Inferior parietal cortex (tissue), 1 donor: ENCODE data around the gene MAP3K6.
"Not testable (repeated sequence)": the region's sequence is repeated elsewhere in the genome, so short reads cannot be mapped to it uniquely, and the experiment has no call there.

Experiments used
- DNase-seq: peaks from one replicate; pipeline ENCODE4 v3.0.0-alpha.2; 2016; ENCODE audit errors: extremely low spot score

MAP3K6 gene

DNA sequence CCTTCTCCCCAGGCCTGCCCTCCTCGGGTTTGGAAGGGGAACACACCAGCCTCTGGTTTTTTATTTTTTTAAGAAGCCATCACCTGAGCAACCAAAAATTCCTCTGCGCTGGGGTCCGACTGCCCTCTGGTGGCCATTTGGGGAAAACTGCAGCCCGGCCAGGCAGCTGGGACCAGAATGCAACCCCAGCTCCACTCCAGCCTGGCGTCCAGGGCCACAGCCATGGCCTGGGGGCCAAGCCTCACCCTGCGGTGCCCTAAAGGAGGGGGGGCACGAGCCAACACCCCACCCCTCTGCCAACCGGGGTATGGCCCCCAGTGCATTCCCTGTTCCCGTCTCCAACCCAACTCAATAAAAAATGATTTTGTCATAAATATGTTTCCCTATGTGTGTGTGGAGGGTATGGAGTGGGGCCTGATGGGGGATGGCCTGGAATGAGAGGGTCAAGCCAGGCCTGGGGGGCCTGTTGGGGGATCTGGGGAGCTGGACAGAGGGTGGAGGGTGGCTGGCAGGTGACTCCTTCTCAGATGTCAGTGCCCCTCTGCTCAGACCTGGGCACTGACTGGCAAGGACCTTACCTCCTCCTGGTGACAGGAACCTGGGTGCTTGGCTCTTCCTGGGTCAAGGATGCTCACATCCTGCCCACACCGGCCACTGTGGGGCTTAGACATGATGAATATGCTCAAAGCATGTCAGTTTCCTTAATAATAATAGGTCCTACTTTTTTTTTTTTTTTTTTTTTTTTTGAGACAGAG is 28.9 kb upstream of the MAP3K6 start:
- DNase-seq = peak; percentile 77

DNA sequence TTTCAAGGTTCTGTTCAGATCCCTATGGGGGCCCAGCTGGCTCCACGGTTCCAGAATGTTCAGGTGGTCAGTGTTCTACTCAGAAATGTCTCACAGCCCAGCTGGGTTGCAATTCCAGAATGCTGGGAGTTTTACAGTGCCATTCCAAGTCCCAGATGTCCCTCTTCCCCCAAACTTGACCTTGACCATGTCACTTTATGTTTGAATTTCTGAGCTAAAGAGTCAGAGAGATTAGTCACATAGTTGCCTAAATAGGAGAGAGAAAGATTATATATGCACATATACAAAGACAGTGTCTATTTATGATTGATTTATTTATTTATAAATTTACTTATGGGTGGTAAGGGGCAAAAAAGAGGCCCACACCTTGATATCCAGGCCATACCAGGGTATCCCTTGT is 28.2 kb upstream of the MAP3K6 start:
- no peak for DNase-seq

DNA sequence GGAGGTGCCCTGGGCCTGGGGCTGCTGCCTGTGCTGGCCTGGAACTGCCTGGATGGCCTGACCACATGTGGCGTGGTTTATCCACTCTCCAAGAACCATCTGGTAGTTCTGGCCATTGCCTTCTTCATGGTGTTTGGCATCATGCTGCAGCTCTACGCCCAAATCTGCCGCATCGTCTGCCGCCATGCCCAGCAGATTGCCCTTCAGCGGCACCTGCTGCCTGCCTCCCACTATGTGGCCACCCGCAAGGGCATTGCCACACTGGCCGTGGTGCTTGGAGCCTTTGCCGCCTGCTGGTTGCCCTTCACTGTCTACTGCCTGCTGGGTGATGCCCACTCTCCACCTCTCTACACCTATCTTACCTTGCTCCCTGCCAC is 27.5 kb upstream of the MAP3K6 start:
- no peak for DNase-seq

DNA sequence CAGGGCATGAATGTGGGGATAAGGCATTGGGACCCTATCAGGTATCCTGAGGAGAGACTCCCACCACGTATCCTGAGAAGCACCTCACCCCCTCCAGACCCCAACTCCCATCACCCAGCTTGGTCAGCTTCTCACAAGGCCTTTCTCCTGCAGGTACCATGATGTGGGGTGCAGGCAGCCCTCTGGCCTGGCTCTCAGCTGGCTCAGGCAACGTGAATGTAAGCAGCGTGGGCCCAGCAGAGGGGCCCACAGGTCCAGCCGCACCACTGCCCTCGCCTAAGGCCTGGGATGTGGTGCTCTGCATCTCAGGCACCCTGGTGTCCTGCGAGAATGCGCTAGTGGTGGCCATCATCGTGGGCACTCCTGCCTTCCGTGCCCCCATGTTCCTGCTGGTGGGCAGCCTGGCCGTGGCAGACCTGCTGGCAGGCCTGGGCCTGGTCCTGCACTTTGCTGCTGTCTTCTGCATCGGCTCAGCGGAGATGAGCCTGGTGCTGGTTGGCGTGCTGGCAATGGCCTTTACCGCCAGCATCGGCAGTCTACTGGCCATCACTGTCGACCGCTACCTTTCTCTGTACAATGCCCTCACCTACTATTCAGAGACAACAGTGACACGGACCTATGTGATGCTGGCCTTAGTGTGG is 27.0 kb upstream of the MAP3K6 start:
- no peak for DNase-seq

DNA sequence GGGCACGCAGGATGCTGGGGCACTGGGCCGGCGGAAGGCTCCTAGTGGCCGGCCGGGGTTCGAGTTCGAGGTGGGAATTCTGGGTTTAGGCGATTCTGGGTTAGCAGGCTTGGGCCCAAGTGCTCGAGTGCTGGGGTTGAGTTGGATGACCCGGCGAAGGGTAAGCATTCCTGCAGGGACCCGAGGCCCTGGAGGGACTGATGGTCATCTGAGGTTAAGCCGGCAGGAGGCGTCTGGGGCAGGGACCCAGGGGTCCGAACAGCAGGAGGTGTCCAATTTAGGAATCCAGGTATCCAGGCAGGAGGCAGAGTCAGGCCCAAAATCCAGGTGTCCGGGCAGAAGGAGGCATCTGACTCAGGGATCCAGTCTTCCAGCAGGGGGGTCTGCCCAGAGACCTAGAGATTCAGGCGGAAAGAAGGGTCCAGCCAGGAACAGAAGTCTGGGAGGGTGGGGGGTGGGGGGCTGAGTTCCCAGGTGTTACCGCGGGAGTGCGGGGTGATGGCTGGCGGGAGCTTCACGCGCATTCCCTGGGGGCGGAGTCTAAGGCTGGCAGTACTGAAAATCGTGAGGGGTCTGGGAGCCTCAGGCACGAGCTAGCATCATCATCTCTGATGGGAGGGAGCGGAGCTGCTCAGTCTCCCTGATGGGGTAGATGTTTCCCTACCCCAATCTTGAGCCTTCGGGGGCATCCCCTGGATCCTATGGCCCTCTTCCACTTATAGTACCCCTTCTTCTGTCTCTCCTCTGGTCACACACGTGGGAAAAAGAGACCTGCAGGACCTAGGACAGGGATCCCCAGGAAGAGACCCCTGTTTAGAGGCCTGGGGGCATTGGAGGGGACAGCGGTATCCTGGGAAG is 26.2 kb upstream of the MAP3K6 start:
- DNase-seq = no peak

DNA sequence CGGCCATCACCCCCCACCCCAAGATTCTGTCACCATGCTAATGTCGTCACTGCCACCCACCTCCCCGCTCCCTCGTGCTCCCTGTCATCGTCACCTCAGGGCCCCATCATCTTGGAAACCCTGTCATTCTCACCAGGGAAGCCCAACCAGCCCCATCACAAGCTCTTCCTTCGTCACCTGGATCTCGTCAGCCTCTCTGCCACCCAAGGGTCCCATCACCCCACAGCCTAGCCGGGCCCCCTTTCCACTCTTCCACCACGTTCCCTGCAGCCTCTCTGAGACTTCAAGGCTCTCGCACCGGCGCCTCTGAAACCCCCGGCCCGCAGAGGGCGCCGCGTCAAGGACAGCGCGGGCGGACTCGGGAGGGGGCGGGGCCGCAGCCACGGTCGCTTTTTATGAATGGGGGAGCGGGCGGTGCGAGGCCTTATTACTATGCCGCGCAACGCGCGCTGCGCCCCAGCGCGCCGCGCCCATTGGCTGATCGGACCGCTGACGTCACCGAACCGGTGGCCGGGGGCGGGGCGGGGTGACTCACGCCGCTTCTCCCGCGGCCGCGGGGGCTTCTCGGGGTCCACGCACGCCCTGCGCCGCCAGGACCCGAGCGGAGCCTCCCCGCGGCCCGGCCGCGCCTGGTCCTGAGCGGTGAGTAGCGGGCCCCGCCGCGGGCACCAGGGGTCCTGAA is 25.5 kb upstream of the MAP3K6 start, which contains the start of gene GPR3:
GPR3 (plus strand) TSS at position 527 of the 682 bp plus-strand sequence. CDS start 1,177 bp downstream, outside the sequence.
- DNase-seq = peak; percentile 79

DNA sequence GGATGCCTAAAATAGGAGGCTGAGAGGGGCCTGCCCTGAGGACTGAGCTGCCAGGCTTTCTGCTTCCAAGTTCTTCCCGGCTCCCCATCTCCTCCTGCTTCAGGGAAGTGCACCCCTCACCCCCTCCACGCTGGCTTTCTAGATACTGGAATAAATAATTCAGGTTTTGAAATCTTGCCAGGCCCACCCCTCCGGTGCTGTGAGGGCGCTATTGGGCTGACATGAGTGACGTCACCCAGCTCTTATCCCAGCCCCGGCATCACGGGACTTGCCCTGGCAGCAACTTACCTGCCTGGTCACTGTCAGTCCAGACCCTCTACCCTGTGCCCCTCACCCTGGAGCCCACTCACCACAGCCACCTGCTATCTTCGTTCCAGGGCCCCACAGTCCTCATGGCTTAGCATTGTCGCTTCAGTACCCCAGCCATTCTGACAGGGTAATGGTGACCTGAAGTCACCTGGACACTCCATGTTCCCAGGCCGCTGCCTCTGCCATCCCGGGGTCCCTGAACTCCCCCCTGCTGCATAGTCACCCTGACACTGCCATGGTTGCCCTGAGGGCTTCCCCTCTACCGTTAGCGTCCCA is 24.8 kb upstream of the MAP3K6 start:
- peak; percentile 44 for DNase-seq

DNA sequence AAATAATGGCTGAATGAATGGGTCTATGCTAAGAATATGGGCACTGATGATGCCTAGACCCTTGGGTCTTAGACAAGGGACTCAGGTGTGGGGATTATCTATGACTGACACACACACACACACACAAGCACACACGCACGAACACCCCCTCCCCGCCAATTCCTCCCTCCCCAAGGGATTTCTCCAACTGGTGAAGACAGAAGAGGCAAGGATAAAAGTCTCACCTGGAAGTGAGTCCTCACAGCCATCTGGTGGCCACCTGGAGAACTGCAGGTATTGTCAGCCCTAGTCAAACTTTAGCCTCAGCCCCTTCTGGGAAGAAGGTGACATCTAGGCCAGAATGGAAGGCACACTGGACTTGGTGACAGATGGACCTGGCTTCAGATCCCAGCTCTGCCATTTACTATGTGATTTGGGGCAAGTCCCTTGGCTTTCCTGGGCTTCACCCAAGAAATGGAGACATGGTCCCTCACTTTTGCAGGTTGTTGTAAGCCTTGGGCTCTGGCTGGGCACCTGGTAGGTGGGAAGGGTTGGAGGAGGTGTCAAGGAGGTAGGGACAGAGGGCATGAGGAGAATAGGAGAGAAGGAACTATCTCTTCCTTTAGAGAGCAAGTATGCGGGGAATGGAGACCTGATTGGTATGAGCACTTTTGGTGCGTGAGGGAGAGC is 21.7 kb upstream of the MAP3K6 start:
- peak; percentile 66 for DNase-seq

DNA sequence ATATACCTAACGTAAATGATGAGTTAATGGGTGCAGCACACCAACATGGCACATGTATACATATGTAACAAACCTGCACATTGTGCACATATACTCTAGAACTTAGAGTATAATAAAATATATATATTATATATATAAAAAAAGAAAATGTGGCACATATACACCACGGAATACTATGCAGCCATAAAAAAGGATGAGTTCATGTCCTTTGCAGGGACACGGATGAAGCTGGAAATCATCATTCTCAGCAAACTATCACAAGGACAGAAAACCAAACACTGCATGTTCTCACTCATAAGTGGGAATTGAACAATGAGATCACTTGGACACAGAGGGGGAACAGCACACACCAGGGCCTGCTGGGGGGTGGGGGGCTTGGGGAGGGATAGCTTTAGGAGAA is 18.0 kb upstream of the MAP3K6 start:
- DNase-seq = not testable (repeated sequence)

DNA sequence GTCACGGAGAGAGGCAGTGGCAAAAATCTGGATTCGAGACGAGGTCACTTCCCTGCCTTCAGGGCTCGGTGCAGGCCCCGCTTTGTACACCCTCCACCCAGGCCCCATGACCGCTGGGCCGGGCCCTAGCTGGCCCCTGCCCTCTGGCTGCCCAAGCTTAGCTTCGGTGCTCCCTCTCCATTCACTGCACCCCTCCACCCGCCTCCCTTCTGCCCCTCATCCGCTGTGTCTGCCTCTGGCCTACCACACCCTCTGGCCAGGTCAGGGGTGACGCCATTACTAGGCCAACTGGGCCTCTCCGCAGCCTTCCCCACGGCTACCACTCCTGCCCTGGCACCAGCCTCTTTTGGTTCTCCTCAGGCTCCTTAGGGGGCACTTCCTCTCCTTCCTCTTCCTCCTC is 16.9 kb upstream of the MAP3K6 start:
- DNase-seq = no peak

DNA sequence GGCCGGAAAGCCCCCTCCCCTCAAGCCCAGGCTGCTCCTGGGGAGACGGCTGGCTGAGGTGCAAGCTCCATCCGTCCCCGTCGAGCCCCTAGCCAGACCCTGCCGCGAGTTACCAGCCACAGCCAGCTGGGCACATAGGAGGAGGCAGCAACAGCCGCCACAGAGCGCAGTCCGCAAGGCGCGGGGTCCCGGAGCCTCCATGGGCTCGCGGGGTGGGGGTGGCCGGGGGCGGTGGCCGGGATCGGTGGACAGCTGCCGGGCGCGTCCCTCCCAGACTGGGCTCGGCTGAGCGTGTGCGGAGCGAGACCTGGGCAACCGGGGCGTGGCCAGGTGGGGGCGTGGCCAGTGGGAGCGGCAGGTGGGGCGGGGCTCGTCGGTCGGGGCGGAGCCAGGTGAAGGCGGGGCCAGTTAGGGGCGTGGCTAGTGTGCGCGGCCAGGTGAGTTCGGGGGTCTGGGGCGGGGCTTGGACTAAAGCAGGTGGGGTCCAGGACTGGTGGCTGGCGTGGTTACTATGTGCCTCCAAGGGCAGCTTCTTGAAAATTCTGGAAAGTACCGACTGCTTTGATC is 16.4 kb upstream of the MAP3K6 start, which contains the start of gene CD164L2:
CD164L2 (minus strand) TSS at position 295 of the 567 bp plus-strand sequence; CDS start at position 201, 94 bp downstream.
- no peak for DNase-seq

DNA sequence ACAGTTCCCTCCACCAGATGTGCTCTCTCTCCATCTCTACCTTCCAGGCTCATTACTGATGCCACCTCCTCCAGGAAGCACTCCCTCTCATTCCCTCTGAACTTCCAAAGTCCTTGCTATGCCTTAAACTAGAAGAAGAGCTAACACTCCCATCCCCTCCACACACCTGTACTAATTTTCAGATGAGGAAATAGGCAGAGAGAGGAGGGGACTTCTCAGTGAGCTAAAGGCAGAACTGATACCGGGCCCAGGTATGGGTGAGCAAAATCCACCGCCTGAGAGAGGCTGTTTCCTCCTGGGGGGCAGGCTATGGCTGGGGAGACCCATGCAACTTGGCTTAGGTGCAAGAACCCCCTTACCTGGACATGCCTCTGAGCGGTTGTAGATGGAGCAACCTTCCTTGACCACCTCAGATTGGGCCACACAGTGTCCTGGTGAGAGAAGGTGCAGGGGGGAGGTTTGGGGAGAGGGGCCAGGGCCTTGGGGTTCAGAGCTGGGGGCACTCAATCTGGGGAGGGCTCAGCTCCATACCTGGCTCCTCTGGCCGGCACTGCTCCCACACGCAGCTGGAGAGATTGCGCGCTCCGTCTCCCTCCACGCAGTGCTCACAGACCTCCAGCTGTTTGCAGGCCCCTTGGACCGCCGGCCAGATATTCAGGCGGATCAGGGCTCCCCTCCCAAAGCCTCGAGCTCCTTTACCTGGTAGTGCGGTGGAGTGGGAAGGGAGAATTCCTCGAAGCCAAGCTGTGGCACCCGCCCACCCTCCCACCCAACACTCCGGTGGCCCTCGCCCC is 15.4 kb upstream of the MAP3K6 start:
- DNase-seq = no peak

DNA sequence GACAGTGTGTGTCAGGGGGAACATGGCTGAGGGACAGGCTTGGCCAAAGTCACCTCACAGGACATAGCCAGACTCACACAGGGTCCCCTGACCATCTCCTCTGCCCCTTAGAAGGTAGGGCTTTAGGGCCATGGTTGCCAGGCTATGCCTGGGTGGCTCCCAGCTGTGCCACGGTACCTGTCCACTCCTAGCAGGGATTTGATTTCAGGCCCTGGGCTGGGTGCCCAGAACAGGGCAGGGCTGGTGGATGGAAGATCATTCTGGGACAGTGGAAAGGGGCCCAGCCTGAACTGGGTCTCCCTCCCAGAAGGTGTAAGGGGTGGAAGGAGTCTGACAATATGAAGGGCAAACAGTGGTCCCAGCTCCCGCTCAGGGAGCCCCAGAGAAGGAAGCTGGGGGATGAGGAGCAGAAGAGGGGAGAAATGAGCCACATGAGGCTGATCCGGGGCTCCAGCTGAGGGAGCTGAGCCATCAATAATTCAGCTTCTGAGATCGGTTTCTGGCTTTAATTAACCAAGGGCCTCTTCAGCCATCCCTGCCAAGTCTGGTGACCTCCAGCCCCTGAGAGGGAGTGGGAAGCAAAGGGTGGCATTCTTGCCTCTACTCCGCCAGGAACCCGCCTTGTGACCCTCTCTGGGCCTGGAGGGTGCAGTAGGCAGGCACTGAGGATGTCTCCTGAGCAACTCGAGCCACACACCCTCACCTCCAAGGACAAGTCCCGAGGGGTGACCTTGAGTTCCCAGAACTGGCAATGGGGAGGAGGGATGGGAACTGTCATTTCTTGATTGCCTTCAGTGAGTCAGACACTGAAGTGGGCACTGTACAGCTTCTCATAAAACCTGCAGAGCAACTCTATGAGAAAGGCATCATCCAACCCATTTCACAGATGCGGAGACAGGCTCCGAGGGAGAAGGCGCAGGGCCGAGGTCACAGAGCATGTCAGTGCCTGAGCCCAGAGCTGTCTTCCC is 14.3 kb upstream of the MAP3K6 start:
- DNase-seq = no peak

DNA sequence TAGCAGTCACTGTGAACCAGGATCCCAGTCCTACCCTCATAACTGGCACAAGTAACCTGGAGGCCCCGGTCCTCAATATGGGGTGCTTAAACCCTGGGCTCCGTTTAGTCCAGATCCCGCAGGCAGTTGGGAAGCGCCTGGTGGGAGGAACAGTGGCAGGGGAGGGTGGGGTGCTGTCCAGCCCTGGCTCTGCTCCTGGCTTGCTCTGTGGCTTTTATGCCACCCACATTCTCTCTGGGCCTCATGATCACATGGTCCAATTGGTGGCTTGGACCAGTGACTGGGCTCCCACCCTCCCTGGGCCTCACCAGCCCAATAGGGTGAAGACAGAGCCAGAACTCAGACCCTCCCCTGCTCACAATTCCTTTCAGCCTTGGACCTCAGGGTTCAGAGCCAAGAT is 13.5 kb upstream of the MAP3K6 start:
- no peak for DNase-seq

DNA sequence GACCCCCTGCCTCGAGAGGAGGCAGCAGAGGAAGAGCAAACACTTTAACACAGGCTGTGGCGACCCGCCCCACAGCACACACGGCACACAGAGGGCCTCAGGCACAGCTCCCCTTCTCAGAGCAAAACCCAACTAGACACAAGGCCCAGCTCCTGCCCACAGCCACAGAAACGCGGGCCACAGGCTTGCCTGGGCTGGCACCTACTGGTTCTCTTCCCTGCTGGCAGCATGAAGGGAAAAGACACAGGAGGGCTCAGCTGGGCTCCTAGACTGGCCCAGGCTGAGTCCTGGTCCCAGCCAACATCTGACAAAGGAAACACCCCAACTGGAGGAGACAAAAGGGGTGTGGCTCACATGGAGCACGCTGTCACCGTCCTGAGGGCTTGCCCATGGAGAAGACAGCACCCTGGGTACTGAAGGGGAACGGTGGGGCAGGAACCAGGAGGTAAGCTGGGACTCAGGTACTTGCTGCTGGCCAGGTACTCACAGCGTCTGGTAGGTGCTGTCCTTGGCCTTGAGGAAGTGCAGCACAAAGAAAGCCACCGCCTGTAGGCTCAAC is 12.9 kb upstream of the MAP3K6 start:
- no peak for DNase-seq

DNA sequence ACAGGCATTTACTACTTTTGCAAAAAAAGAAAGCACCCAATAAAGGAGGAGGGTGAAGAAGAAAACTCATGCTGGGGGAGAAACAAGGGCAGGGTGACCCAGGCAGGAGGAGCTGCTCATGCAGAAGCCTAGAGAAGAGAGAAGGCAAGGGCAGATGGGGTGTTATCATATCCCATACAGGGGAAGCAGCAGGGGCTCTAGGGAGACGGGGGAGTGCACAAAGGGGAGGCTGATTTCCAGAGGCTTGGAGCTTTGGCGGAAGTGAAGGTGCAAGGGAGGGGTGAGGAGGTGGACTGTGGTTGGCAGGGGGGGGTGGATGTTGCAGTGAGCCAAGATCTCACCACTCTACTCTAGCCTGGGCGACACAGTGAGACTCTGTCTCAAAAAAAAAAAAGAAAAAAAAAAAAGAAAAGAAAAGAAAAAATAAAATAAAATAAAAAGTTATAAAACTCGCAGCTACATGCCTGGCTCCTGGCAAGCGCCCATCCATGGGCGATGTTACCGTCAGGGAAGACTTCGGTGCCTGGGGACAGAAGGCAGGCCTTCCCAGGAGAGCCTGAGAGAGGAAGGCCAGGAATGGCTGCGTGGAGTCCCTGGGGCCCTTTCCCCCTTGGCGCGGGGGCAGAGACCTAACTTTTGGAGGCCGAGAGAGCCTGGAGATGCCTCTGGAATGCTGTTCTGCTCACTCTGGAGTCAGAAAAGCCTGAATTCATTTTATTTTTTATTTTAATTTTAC is 11.2 kb upstream of the MAP3K6 start:
- DNase-seq = no peak

DNA sequence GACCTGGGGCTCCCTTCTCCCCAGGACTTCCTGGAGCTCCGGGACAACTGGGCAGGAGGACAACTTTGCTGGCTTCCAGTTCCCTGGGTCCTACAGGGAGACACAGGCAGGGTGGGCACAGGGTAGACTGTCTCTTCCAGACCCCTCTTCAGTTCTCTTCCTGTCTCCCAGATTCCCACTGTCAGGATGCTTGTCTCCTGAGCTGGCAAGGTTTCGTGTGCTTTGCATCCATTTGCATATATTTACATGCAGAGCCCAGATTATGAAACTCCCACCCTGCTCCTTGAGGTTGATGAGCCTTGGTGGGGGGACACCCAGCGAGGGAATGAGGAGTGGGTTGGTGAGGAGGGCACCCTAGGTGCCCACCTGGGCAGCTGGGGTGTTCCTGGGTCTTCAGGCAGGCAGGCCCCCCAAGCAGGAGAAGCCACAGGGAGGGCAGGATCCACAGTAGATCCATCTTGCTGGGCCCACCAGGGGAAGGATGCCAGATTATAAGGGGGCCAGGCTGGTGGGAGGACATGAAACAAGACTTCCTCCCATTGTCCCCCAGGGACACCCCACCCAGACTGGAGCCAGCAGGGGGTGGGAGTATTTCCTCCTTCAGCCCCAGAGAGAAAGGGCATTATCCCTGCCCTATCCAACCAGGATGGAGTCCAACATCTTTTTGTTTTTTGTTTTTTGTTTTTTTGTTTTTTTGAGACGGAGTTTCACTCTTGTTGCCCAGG is 7.8 kb upstream of the MAP3K6 start, which contains the start of gene FCN3:
FCN3 (minus strand) TSS at position 463 of the 725 bp plus-strand sequence; CDS start at position 457, 6 bp downstream.
- DNase-seq = no peak
